Measurements from ENCODE around the gene SAG.

Gene SAG

GRCh38 chr2:233353769-233354499, 46.3 kb downstream of the SAG start, which contains the start of gene DGKD:
Gene DGKD, plus strand, starts transcription at chr2:233354494. Its CDS starts 25 bp downstream, at chr2:233354519.
- peak; percentile 39 to 67 for DNase-seq (ENCODE audit: extremely low read depth in 1 of 2, low read depth in 1 of 2)

- DNase-seq (ENCODE audit: extremely low read depth in 1 of 2, low read depth in 1 of 2): no peak
Observed at GRCh38 chr2:233354500-233354924, 46.9 kb downstream of the SAG start.

DNA sequence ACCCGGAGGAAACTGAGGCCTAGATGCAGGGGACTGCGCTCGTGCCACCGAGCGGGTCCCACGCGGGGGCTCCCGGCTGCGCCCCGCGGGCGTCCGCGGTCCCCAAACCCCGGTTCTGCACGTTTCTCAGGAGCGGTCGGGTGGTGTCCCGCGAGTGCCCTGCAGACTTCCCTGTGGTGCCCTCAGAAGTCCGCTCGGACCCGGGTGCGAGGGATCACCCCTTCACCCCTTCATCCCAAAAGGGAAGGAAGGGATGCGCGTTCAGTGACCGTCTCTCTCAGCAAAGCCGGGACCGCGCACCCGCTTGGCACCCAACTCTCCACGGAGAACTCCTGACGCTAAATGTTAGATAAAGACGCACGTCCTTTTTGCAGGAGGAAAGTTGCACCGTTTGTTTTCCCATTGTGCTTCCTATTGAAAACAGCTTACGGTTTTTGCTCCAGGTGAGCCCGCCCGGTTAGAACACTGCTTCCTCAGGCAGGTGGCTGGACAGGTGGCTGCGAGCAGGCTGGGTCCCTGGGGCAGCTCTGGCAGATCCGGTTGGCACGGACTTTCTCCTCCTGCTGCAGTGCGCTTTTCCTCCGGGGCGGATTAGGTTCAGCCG, 47.5 kb downstream of the SAG start:
- no peak for DNase-seq (ENCODE audit: extremely low read depth in 1 of 2, low read depth in 1 of 2)

- no peak for DNase-seq (ENCODE audit: extremely low read depth in 1 of 2, low read depth in 1 of 2)
Observed at GRCh38 chr2:233355916-233356315, 48.3 kb downstream of the SAG start.

- no peak for DNase-seq (ENCODE audit: extremely low read depth in 1 of 2, low read depth in 1 of 2)
Observed at GRCh38 chr2:233356546-233357308, 49.1 kb downstream of the SAG start.

GRCh38 chr2:233358335-233358734, 50.7 kb downstream of the SAG start:
- no peak for DNase-seq (ENCODE audit: extremely low read depth in 1 of 2, low read depth in 1 of 2)

- no peak for DNase-seq (ENCODE audit: extremely low read depth in 1 of 2, low read depth in 1 of 2)
Observed at GRCh38 chr2:233358947-233359346, 51.3 kb downstream of the SAG start.

DNA sequence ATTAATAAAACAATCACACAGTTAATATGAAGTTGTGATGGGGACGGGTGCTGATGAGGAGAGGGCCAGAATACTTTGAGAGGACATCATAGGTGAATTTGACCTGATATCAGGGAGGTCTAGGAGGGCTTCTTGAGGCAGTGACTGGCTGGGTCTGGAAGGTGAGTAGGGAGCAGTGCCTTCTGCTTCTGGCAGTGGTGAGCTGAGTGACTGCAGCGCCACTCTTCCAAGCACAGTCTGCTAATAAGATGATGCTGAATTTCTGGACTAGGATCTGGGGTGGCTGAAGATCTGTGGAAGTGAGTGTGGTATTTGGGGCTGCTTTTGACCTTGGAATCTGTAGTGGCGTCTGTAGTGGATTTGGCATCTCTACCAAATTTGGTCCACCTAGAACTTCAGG, 52.2 kb downstream of the SAG start:
- DNase-seq (ENCODE audit: extremely low read depth in 1 of 2, low read depth in 1 of 2): no peak

DNA sequence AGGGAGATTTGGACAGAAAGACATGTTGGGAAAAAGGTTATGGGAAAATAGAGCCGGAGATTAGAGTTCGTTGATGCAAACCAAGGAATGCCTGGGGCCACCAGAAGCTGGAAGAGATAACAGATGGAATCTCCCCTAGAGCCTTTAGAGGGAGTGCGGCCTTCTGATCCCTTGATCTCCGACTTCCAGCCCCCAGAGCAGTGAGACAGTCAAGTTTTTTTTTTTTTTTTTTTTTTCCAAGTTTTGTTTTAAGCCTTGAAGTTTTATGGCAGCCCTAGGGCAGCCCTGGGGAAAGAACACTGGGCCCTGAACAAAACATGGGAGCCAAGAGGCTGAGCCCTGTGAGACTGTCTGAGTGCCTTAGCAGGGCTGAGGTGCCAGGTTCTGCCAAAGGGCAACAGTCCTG, 53.2 kb downstream of the SAG start:
- DNase-seq (ENCODE audit: extremely low read depth in 1 of 2, low read depth in 1 of 2): no peak

DNA sequence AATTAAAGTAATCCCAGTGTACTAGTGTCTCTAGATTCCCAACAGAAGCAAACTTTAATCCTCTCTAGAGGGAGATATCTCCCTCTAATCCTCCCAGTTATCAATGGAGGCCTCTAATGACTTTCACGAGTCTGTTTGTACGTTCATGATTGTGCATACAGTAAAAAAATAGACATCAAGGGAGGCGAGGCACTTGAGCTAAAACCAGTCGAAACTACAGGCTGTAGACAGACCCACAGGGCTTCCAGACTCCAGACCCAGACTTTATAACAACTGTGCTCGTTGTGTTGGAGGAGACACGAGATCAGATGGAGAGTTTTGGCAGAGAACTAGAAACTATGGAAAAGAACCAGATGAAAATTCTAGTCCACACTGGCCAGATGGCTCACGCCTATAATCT, 53.7 kb downstream of the SAG start:
- no peak for DNase-seq (ENCODE audit: extremely low read depth in 1 of 2, low read depth in 1 of 2)

- DNase-seq (ENCODE audit: extremely low read depth in 1 of 2, low read depth in 1 of 2): no peak
Observed at GRCh38 chr2:233362742-233363141, 55.1 kb downstream of the SAG start.

DNA sequence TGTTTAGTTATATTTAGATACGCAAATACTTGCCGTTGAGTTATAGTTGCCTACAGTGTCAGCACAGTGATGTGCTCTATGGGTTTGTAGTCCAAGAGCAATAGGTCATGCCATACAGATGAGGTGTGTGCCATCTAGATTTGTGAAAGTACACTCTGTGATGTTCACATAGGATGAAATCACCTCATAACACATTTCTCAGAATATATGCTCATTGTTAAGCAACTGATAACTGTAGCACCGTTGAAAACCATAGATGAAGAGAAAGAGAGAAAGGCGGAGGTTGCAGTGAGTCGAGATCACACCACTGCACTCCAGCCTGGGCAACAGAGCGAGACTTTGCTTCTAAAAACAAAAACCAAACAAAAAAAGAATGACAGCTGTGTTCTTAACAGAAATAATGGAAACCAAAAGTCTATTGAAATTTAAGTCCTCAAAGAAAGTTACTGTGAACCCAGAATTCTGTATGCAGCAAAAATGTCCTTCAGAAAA, 56.2 kb downstream of the SAG start:
- DNase-seq (ENCODE audit: extremely low read depth in 1 of 2, low read depth in 1 of 2): no peak

DNA sequence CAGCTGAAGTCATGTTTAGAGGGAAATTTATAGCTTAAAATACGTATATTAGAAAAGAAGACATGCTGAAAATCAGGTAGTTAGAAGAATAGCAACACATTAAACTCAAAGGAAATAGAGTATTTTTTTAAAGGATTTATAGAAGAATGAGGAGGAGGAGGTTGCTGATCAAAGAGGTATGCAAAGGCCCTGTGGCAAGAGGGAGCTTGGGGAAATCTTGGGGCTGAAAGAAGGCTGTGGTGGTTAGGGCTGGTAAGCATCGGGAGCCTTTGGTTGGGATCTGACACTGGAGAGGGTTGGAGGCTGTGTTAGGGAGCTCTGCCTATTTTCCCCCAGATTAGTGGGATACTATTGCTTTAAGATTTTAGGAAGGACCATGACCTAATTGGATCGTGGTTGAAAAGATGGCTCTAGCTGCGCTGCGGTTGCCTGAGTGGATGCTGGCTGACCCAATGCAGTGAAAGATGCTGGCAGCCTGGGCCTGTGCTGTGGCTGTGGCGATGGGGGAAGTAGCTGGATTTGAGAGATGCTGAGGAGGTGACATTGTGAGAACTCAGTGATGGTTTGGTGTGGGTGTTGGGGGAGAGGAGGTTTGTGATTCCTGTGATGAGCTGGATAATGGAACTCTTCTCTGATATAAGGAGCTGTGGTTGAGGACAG, 58.4 kb downstream of the SAG start:
- no peak for DNase-seq (ENCODE audit: extremely low read depth in 1 of 2, low read depth in 1 of 2)

GRCh38 chr2:233367586-233367985, 60.0 kb downstream of the SAG start:
- no peak for DNase-seq (ENCODE audit: extremely low read depth in 1 of 2, low read depth in 1 of 2)

GRCh38 chr2:233368756-233369155, 61.1 kb downstream of the SAG start:
- DNase-seq (ENCODE audit: extremely low read depth in 1 of 2, low read depth in 1 of 2): no peak

DNA sequence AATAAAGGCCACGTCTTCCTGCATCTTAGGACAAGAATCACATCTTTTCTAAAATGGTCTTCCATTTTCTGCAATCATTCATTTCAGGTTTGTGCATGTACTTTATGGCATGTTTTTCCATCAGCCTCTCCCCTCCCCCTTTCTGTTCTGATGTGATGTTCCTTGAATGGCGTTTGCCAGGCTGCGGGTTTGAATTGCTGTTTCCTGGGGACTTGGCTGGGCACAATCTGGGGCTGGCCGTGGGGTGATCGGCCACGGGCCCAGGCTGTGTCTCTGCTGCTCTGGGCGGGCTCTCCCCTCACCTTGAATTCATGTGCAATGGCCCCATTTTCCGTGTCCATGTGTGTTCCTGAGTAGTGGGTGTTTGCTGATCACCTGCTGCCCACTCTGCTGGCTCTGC, 61.8 kb downstream of the SAG start:
- DNase-seq (ENCODE audit: extremely low read depth in 1 of 2, low read depth in 1 of 2): no peak

- DNase-seq (ENCODE audit: extremely low read depth in 1 of 2, low read depth in 1 of 2): no peak
Observed at GRCh38 chr2:233369897-233370685, 62.5 kb downstream of the SAG start.

GRCh38 chr2:233371641-233372040, 64.0 kb downstream of the SAG start:
- DNase-seq (ENCODE audit: extremely low read depth in 1 of 2, low read depth in 1 of 2): no peak

DNA sequence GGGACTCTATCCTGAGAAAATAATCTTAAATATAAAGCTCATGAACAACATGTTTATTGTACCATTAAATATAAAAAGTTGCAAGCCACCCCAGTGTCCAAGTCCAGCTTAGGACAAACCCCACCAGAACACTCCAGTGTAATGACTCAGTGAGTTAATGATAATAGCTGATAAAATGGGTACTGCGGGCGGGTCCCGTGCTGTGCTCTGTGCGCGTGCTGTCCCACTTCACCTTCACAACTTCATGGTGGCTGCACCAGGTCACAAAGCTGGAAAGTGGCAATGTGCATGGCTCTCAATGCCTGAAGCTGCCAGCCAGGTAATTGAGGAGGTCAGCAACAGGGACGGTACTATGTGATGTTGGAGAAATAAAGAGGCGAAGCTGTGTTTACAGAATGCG, 65.2 kb downstream of the SAG start:
- DNase-seq (ENCODE audit: extremely low read depth in 1 of 2, low read depth in 1 of 2): no peak

- no peak for DNase-seq (ENCODE audit: extremely low read depth in 1 of 2, low read depth in 1 of 2)
Observed at GRCh38 chr2:233373316-233373715, 65.7 kb downstream of the SAG start.

Measured in stimulated activated CD8-positive, alpha-beta memory T cell treated with anti-CD3 and anti-CD28 coated beads, Interleukin-7, amount 100 ng/mL, for 48 hours (primary cell).